ENCODE measurements around the gene CRKL. TPM values are rescaled to one million over a fixed set of nuclear protein-coding genes. Genes with fewer than 3 reads are reported as not detected.
A peak's percentile ranks its signal among the peaks of the same experiment; 100 is the strongest.

The CRKL gene
- total RNA-seq, 1 donor from 2014 or later, result 86.3 TPM

DNA sequence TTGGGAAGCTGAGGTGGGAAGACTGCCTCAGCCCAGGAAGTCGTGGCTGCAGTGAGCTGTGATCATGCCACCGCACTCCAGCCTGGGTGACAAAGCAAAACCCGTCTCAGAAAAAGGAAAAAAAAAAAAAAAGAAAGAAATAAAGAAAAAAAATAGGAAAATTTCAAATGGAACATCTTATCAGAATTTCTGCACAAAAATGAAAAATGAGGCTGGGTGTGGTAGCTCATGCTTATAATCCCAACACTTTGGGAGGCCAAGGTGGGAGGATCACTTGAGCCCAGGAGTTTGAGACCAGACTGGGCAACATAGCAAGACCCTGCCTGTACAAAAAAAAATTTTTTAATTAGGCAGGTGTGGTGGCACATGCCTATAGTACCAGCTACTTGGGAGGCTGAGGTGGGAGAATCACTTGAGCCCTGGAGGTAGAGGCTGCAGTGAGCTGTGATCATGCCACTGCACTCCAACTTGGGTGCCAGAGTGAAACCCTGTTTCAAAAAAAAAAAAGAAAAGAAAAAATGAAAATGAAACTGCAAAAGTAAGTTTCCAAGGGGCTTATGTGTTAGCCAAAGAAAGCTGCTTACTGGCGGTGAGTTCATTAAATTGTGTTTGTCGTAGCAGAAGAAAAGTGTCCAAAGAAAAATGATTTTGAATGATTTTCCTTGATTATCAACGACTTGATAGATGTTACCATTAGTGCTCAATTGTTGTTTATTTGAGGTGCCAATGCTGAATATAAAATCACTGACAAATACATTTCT lies 7.5 kb upstream of the CRKL start:
- Mint-ChIP-seq H3K4me3 (ENCODE audit: low read depth) (no peak overlapping the region), H3K27ac (no peak overlapping the region), H3K4me1 (ENCODE audit: low read depth) (no peaks in the 10 kb centered on the region), H3K9me3 (ENCODE audit: low read depth) (no peaks in the 10 kb centered on the region), H3K27me3 (peaks cover 2% of the 10 kb centered on the region), H3K36me3 (ENCODE audit: insufficient read depth) (no peaks in the 10 kb centered on the region)
- TF ChIP-seq, protein P1, sequence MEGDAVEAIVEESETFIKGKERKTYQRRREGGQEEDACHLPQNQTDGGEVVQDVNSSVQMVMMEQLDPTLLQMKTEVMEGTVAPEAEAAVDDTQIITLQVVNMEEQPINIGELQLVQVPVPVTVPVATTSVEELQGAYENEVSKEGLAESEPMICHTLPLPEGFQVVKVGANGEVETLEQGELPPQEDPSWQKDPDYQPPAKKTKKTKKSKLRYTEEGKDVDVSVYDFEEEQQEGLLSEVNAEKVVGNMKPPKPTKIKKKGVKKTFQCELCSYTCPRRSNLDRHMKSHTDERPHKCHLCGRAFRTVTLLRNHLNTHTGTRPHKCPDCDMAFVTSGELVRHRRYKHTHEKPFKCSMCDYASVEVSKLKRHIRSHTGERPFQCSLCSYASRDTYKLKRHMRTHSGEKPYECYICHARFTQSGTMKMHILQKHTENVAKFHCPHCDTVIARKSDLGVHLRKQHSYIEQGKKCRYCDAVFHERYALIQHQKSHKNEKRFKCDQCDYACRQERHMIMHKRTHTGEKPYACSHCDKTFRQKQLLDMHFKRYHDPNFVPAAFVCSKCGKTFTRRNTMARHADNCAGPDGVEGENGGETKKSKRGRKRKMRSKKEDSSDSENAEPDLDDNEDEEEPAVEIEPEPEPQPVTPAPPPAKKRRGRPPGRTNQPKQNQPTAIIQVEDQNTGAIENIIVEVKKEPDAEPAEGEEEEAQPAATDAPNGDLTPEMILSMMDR (IDR thresholded peaks at IDR 0.05; ENCODE audit: unreplicated experiment), result no peak
- DNase-seq (ENCODE audit: low spot score, unreplicated experiment), result no peak

DNA sequence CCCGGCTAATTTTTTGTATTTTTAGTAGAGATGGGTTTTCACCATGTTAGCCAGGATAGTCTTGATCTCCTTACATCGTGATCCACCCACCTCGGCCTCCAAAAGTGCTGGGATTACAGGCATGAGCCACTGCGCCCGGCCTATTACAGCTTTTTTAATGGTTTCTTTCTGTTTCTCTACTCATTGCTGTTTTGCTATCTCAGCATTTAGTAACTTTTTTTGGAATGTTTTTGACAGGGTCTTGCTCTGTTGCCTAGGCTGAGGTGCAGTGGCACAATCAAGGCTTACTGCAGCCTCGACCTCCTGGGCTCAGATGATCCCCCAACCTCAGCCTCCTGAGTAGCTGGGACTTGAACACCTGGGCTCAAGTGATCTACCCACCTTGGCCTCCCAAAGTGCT lies 4.7 kb upstream of the CRKL start:
- Mint-ChIP-seq H3K36me3 (ENCODE audit: insufficient read depth) (no peaks in the 10 kb centered on the region), H3K4me3 (ENCODE audit: low read depth) (no peak overlapping the region), H3K27ac (no peak overlapping the region), H3K27me3 (no peaks in the 10 kb centered on the region), H3K4me1 (ENCODE audit: low read depth) (peaks cover 4% of the 10 kb centered on the region), H3K9me3 (ENCODE audit: low read depth) (no peaks in the 10 kb centered on the region)
- no peak for DNase-seq (ENCODE audit: low spot score, unreplicated experiment)
- TF ChIP-seq, protein P1 (IDR thresholded peaks at IDR 0.05; ENCODE audit: unreplicated experiment), result no peak

DNA sequence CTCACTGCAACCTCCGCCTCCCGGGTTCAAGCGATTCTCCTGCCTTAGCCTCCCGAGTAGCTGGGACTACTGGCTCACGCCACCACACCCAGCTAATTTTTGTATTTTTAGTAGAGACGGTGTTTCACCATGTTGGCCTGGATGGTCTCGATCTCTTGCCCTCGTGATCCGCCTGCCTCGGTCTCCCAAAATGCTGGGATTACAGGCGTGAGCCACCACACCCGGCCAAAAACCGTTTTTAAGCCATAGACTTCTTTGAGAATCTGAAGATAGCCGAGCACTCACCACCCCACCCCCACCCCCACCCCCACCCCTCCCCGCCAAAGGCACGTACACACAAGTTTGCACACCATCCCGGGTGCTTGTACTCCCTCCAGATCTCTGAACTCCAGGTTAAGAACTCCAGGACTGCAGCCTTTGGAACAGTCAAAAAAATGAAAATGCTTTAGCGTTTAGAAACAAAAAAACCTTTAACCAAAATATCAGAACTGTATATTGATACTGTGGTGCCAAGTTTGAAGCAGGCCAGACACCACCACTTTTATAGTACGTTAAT lies 1.5 kb downstream of the CRKL start:
- peaks cover 25% of the 10 kb centered on the region for H3K4me1 Mint-ChIP-seq (ENCODE audit: low read depth)
- H3K36me3 Mint-ChIP-seq (ENCODE audit: insufficient read depth), result peaks cover 4% of the 10 kb centered on the region
- no peaks in the 10 kb centered on the region for H3K27me3 Mint-ChIP-seq
- no peak for DNase-seq (ENCODE audit: low spot score, unreplicated experiment)
- H3K27ac Mint-ChIP-seq, result peak overlapping the region; percentile 98
- H3K4me3 Mint-ChIP-seq (ENCODE audit: low read depth), result peak overlapping the region; percentile 99
- no peaks in the 10 kb centered on the region for H3K9me3 Mint-ChIP-seq (ENCODE audit: low read depth)
- TF ChIP-seq, protein P1 (IDR thresholded peaks at IDR 0.05; ENCODE audit: unreplicated experiment), result no peak

DNA sequence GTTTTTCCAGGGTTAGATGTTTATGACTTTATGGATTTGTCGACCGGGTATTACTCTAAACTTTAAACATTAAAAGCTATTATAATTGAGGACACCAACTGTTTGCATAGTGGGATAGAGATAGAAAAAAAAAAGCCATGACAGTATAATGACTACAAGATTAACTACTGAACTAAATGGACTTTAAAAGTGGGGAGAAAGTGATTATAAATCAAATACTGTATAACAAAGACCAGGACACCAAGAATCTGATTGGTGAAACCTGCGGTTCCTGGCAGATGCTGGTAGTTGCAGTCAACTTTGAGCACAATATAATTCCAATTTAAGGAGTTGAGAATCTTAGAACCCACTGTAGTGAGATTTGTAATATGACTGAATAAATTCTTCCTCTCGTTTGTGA lies 2.5 kb downstream of the CRKL start:
- Mint-ChIP-seq H3K4me3 (ENCODE audit: low read depth) (peak overlapping the region; percentile 99), H3K27me3 (no peaks in the 10 kb centered on the region), H3K27ac (peak overlapping the region; percentile 30), H3K9me3 (ENCODE audit: low read depth) (no peaks in the 10 kb centered on the region), H3K36me3 (ENCODE audit: insufficient read depth) (peaks cover 4% of the 10 kb centered on the region), H3K4me1 (ENCODE audit: low read depth) (peaks cover 25% of the 10 kb centered on the region)
- DNase-seq (ENCODE audit: low spot score, unreplicated experiment), result no peak
- TF ChIP-seq, protein P1 (IDR thresholded peaks at IDR 0.05; ENCODE audit: unreplicated experiment), result no peak

DNA sequence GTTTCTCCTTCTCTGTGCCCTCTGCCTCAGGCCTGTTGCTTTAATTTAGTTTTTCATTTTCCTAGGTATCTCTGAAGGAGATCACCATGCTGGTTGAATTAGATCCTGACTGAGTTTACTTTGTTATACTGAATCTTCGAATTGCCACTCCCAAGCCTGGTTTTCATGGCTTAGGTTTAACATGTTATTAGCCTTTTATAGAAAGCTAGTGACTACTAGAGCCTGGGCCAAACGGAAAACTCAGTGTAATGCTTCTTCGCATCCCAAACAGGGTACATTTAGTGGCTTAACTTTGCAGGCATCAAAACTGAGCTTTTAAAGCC lies 3.6 kb downstream of the CRKL start:
- peaks cover 30% of the 10 kb centered on the region for H3K4me1 Mint-ChIP-seq (ENCODE audit: low read depth)
- TF ChIP-seq, protein P1 (IDR thresholded peaks at IDR 0.05; ENCODE audit: unreplicated experiment), result no peak
- peak overlapping the region; percentile 86 for H3K27ac Mint-ChIP-seq
- no peaks in the 10 kb centered on the region for H3K9me3 Mint-ChIP-seq (ENCODE audit: low read depth)
- H3K27me3 Mint-ChIP-seq, result no peaks in the 10 kb centered on the region
- peak overlapping the region; percentile 99 for H3K4me3 Mint-ChIP-seq (ENCODE audit: low read depth)
- peaks cover 4% of the 10 kb centered on the region for H3K36me3 Mint-ChIP-seq (ENCODE audit: insufficient read depth)
- DNase-seq (ENCODE audit: low spot score, unreplicated experiment), result no peak

Data from progenitor cell of endocrine pancreas (in vitro differentiated cells).